DOHH2 (cell line): ENCODE data around the gene BANP.

Source experiments
- H3F3A ChIP-seq: fragments of 200-600 bp; sonication (generic), shearing (Covaris generic); 2 replicates; pipeline ENCODE4 v1.6.0; 2016; ENCODE audit warnings: antibody characterized with exemption, mild to moderate bottlenecking; ENCODE audit not compliant: control insufficient read depth, insufficient read depth
- H3K27ac ChIP-seq: fragments of 200-600 bp; sonication (generic); 2 replicates; pipeline ENCODE4 v1.5.1; 2014; ENCODE audit warnings: low read depth, mild to moderate bottlenecking, low read length, moderate library complexity
- H3K27me3 ChIP-seq: fragments of 200-600 bp; sonication (generic); 2 replicates; pipeline ENCODE4 v1.6.1; 2014; ENCODE audit warnings: mild to moderate bottlenecking, low read length, mixed read lengths; ENCODE audit not compliant: control insufficient read depth
- H3K36me3 ChIP-seq: fragments of 200-600 bp; sonication (generic); 2 replicates; pipeline ENCODE4 v1.6.1; 2014; ENCODE audit warnings: mild to moderate bottlenecking, low read length, moderate library complexity, mixed read lengths; ENCODE audit not compliant: control insufficient read depth
- H3K4me1 ChIP-seq: fragments of 200-600 bp; sonication (generic); 2 replicates; pipeline ENCODE4 v1.6.1; 2014; ENCODE audit warnings: mild to moderate bottlenecking, low read length, mixed read lengths; ENCODE audit not compliant: control insufficient read depth
- H3K4me2 ChIP-seq: fragments of 200-600 bp; sonication (generic); 2 replicates; pipeline ENCODE4 v1.6.0; 2014; ENCODE audit warnings: mild to moderate bottlenecking, low read length, moderate library complexity
- H3K4me3 ChIP-seq: fragments of 200-600 bp; sonication (generic); 2 replicates; pipeline ENCODE4 v1.5.1; 2014; ENCODE audit warnings: mild to moderate bottlenecking, low read length, mixed read lengths
- H3K79me2 ChIP-seq: fragments of 200-600 bp; sonication (generic); 2 replicates; pipeline ENCODE4 v1.6.1; 2014; ENCODE audit warnings: mild to moderate bottlenecking, low read length, mixed read lengths; ENCODE audit not compliant: control insufficient read depth
- H3K9me2 ChIP-seq: fragments of 200-600 bp; sonication (generic); replicated peaks from 2 replicates; pipeline ENCODE4 v1.6.1; 2014; ENCODE audit warnings: mild to moderate bottlenecking, low read length, mixed read lengths; ENCODE audit not compliant: control insufficient read depth
- H3K9me3 ChIP-seq: fragments of 200-600 bp; sonication (generic); 2 replicates; pipeline ENCODE4 v1.6.1; 2014; ENCODE audit warnings: antibody characterized with exemption, low read length, mixed read lengths; ENCODE audit not compliant: control insufficient read depth, insufficient read depth
- H4K20me1 ChIP-seq: fragments of 200-600 bp; sonication (generic); 2 replicates; pipeline ENCODE4 v1.6.0; 2014; ENCODE audit warnings: low read depth, mild to moderate bottlenecking, antibody characterized with exemption, low read length, moderate library complexity; ENCODE audit not compliant: control insufficient read depth, insufficient read depth
- EZH2phosphoT487 ChIP-seq: fragments of 200-600 bp; sonication (generic); IDR thresholded peaks from 2 replicates; pipeline ENCODE4 v1.6.1; 2017; ENCODE audit warnings: borderline replicate concordance, mild to moderate bottlenecking, antibody characterized with exemption, low read length, moderate library complexity, mixed read lengths
- TF ChIP-seq, protein P1 (sequence below): fragments of 200-600 bp; sonication (generic); IDR thresholded peaks from one replicate; pipeline ENCODE4 v1.5.1; 2014; ENCODE audit warnings: antibody characterized with exemption, mild to moderate bottlenecking, low read depth, low read length; ENCODE audit not compliant: poor library complexity, severe bottlenecking

Gene BANP

DNA sequence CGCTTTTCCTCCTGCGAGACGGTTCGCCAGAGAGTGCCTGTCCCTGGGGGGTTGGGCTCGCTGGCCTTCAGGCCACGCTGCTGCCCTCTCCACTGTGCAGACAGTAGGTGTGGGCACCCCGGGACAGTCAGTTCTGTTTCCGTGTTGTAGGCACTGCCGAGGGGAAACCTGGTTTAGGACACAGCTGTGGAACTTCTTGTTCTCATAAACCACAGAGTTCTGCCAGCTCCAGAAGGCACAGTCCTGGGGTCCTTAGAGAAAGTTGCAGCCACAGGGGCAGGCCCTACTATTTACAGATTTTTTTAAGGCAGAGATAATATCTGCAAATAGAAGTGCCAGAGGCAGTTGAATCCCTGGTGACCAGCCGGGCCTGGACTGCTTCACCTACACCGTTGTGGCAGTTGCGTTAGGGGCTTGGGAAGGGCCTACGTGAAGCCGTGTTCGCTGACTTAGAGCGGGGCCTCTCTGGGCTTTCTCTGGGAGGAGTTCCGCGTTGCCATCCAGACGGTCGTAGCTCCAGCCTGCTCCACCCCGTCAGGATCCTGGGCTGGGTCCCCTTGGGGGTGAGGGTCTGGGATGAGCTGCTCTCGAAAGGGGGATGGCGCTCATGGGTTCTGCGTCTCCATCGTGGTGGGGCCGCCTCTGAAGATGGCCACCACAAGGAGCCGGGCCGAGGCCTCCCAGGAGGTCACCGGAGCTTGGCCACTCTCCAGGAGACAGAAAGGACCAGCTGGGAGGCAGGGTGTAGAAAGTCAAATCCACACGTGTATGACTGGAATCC lies 126.3 kb downstream of the BANP start:
- no peaks in the 10 kb centered on the region for H3K9me2 ChIP-seq
- H3F3A ChIP-seq, result no peaks in the 10 kb centered on the region
- no peaks in the 10 kb centered on the region for H3K27me3 ChIP-seq
- H3K27ac ChIP-seq, result no peak overlapping the region
- no peaks in the 10 kb centered on the region for H4K20me1 ChIP-seq
- no peak for TF ChIP-seq EZH2phosphoT487
- TF ChIP-seq, protein P1, sequence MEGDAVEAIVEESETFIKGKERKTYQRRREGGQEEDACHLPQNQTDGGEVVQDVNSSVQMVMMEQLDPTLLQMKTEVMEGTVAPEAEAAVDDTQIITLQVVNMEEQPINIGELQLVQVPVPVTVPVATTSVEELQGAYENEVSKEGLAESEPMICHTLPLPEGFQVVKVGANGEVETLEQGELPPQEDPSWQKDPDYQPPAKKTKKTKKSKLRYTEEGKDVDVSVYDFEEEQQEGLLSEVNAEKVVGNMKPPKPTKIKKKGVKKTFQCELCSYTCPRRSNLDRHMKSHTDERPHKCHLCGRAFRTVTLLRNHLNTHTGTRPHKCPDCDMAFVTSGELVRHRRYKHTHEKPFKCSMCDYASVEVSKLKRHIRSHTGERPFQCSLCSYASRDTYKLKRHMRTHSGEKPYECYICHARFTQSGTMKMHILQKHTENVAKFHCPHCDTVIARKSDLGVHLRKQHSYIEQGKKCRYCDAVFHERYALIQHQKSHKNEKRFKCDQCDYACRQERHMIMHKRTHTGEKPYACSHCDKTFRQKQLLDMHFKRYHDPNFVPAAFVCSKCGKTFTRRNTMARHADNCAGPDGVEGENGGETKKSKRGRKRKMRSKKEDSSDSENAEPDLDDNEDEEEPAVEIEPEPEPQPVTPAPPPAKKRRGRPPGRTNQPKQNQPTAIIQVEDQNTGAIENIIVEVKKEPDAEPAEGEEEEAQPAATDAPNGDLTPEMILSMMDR, result no peak
- H3K4me2 ChIP-seq, result no peak overlapping the region
- no peaks in the 10 kb centered on the region for H3K4me1 ChIP-seq
- no peaks in the 10 kb centered on the region for H3K79me2 ChIP-seq
- no peak overlapping the region for H3K4me3 ChIP-seq
- peaks cover 32% of the 10 kb centered on the region for H3K36me3 ChIP-seq
- H3K9me3 ChIP-seq, result no peaks in the 10 kb centered on the region

DNA sequence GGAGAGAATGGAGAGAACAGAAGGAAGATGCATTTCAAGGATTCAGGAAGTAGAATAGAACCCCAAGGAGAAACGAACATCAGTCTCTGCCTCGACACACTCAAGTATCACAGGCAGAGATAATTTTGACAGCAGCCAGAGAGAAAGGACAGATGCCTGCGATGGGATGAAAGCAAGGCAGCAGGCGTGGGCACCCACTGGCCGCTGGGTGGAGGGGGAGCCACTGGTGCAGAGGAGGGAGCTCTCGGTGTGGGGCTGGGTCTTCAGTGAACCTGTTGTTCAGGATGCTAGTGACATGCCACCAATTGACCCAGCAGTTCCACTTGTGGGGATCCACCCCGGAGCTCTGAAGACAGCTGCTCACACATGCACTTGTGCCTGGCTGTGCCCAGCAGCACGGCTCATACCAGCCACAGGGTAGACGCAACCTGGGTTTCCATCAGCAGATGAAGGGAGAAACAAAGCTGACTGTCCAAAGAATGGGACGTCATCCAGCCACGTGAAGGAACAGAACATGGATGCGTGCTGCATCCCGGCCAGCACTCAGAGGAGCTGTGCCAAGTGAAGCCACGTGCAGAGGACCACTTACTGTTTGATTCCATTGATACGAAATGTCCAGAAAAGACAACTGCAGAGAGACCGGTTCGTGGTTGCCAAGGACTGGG lies 127.0 kb downstream of the BANP start:
- no peak overlapping the region for H3K4me2 ChIP-seq
- no peak overlapping the region for H3K27ac ChIP-seq
- no peaks in the 10 kb centered on the region for H3K4me1 ChIP-seq
- no peaks in the 10 kb centered on the region for H4K20me1 ChIP-seq
- no peaks in the 10 kb centered on the region for H3K9me2 ChIP-seq
- H3K4me3 ChIP-seq, result no peak overlapping the region
- TF ChIP-seq, protein P1, result no peak
- no peak for TF ChIP-seq EZH2phosphoT487
- no peaks in the 10 kb centered on the region for H3K27me3 ChIP-seq
- peaks cover 25% of the 10 kb centered on the region for H3K36me3 ChIP-seq
- H3K79me2 ChIP-seq, result no peaks in the 10 kb centered on the region
- H3K9me3 ChIP-seq, result no peaks in the 10 kb centered on the region
- no peaks in the 10 kb centered on the region for H3F3A ChIP-seq

DNA sequence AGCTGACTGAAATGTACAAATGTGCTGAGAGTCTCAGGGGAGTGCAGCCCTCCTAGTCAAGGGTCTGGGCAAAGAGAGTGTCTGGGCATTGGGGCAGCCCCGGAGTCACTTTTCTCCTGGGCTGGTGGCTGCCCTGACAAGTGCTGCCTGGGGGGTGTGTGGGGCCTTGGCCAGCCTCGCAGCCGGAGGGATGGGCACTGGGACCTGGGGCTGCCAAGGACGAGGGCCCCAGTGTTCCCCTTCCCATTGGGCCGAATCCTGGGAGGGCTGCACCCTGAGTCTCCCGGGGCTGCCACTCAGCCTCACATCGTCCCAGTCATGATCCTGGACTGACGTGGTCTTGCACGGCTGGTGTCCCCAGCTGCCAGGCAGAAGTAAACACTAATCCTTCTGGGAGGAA lies 132.3 kb downstream of the BANP start:
- no peak overlapping the region for H3K27ac ChIP-seq

More for the DNA sequence above, 132.3 kb downstream of the BANP start:
- Histone ChIP-seq H3K4me1 (no peaks in the 10 kb centered on the region), H3K36me3 (peaks cover 3% of the 10 kb centered on the region), H3F3A (0 out of 2 replicates have a peak, but pooled peaks cover 5% of the 10 kb centered on the region), H3K4me2 (no peak overlapping the region), H3K27me3 (no peaks in the 10 kb centered on the region), H3K79me2 (no peaks in the 10 kb centered on the region), H3K4me3 (no peak overlapping the region), H4K20me1 (no peaks in the 10 kb centered on the region), H3K9me3 (no peaks in the 10 kb centered on the region), H3K9me2 (no peaks in the 10 kb centered on the region)
- TF ChIP-seq, protein P1, result no peak
- TF ChIP-seq EZH2phosphoT487, result no peak
